Measurements from ENCODE around the gene PTPRM.

The PTPRM gene

DNA sequence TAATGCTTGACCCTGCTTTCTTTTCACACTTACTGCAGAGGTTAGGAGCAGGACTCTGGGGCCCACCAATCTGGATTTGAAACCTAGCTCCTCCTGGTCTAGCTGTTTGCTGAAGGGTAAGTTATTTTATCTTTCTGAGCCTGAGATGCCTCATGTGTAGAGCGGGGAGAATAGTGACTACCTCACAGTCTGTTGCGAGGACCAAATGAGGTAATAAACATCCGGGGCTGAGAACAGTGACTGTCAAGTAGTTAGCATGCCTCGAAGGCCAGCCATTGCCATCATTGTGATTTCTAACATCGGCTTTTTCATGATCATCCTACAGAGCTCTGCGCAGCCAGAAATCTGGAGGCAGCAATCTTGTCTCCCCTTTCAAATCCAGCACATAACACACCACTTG, 32.9 kb downstream of the PTPRM start:
- H3K4me1 ChIP-seq (ENCODE audit: insufficient read depth, insufficient read length), result peaks cover 9% of the 10 kb centered on the region
- TF ChIP-seq YY1 (IDR thresholded peaks at IDR 0.05; ENCODE audit: insufficient read depth, insufficient read length), result no peak
- TF ChIP-seq ZNF274 (IDR thresholded peaks at IDR 0.05; ENCODE audit: low read depth, low read length), result no peak
- TF ChIP-seq SUZ12 (IDR thresholded peaks at IDR 0.05; ENCODE audit: extremely low read depth, insufficient read depth, insufficient read length), result no peak
- no peaks in the 10 kb centered on the region for H3K9me3 ChIP-seq (ENCODE audit: insufficient read depth, low read length)
- no peaks in the 10 kb centered on the region for H3K27me3 ChIP-seq (ENCODE audit: insufficient read depth, insufficient read length)
- H3K36me3 ChIP-seq (ENCODE audit: insufficient read depth, insufficient read length, low read length), result no peaks in the 10 kb centered on the region
- no peak for DNase-seq (ENCODE audit: low read depth, low spot score)
- H3K4me3 ChIP-seq (ENCODE audit: insufficient read length, low read depth), result no peak overlapping the region
- H3K9ac ChIP-seq (ENCODE audit: insufficient read length, low read depth), result no peak overlapping the region

DNA sequence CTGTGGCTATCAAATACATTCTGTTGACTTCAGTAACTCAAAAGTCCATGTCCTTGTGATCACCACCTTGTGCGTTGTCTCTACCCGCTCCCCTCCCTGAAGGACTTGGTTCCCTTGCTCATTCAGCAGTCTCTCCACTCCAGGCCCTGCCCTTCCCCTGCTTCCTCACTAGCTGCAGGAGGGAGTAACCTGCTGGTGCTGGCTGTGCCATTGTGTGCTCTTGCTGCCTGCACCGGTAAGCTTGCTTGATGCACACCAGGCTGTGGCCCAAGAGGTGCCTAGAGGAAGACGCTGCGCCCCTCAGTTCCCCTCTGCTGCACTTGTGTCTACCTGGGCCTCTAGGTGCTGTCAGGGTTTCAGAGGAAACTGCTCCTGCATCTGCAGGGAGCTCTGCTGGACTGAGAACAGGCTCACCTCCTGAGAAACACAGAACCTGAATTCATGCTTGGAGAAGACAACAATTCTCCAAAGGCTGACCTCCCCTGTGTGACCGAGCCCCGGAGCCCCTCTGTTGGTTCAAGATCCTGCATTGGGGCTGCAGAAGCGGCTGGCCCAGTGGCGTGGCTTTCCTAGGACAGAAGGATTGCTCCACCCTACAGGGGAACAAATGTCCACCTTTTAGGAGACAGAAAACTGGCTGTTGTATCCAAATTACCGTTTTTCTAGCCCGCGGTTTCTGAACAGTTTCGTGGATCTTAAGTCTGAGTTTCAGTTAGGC, 33.6 kb downstream of the PTPRM start:
- no peak overlapping the region for H3K9ac ChIP-seq (ENCODE audit: insufficient read length, low read depth)
- no peak overlapping the region for H3K4me3 ChIP-seq (ENCODE audit: insufficient read length, low read depth)
- H3K27me3 ChIP-seq (ENCODE audit: insufficient read depth, insufficient read length), result no peaks in the 10 kb centered on the region
- no peaks in the 10 kb centered on the region for H3K36me3 ChIP-seq (ENCODE audit: insufficient read depth, insufficient read length, low read length)
- H3K9me3 ChIP-seq (ENCODE audit: insufficient read depth, low read length), result no peaks in the 10 kb centered on the region
- DNase-seq (ENCODE audit: low read depth, low spot score), result no peak
- peaks cover 9% of the 10 kb centered on the region for H3K4me1 ChIP-seq (ENCODE audit: insufficient read depth, insufficient read length)
- TF ChIP-seq SUZ12 (IDR thresholded peaks at IDR 0.05; ENCODE audit: extremely low read depth, insufficient read depth, insufficient read length) (no peak), YY1 (IDR thresholded peaks at IDR 0.05; ENCODE audit: insufficient read depth, insufficient read length) (no peak), ZNF274 (IDR thresholded peaks at IDR 0.05; ENCODE audit: low read depth, low read length) (no peak)

DNA sequence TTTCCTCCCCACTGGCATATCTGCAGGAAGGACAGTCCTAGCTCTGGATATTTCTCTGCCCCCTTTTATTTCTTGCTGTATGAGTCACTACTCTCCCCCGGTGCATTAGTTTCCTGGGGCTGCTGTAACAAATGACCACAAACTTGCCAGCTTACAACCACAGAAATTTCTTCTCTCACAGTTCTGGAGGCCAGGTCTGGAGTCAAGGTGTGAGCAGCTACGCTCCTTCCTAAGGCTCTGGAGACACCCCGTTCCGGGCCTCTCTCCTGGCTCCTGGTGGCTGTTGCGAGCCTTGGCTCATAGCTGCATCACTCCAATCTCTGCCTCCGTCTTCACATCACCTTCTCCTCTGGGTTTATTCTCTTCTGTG, 34.1 kb downstream of the PTPRM start:
- H3K36me3 ChIP-seq (ENCODE audit: insufficient read depth, insufficient read length, low read length), result no peaks in the 10 kb centered on the region
- TF ChIP-seq ZNF274 (IDR thresholded peaks at IDR 0.05; ENCODE audit: low read depth, low read length) (no peak), SUZ12 (IDR thresholded peaks at IDR 0.05; ENCODE audit: extremely low read depth, insufficient read depth, insufficient read length) (no peak), YY1 (IDR thresholded peaks at IDR 0.05; ENCODE audit: insufficient read depth, insufficient read length) (no peak)
- no peak for DNase-seq (ENCODE audit: low read depth, low spot score)
- no peaks in the 10 kb centered on the region for H3K27me3 ChIP-seq (ENCODE audit: insufficient read depth, insufficient read length)
- no peak overlapping the region for H3K9ac ChIP-seq (ENCODE audit: insufficient read length, low read depth)
- H3K9me3 ChIP-seq (ENCODE audit: insufficient read depth, low read length), result no peaks in the 10 kb centered on the region
- H3K4me3 ChIP-seq (ENCODE audit: insufficient read length, low read depth), result no peak overlapping the region
- H3K4me1 ChIP-seq (ENCODE audit: insufficient read depth, insufficient read length), result peaks cover 12% of the 10 kb centered on the region

DNA sequence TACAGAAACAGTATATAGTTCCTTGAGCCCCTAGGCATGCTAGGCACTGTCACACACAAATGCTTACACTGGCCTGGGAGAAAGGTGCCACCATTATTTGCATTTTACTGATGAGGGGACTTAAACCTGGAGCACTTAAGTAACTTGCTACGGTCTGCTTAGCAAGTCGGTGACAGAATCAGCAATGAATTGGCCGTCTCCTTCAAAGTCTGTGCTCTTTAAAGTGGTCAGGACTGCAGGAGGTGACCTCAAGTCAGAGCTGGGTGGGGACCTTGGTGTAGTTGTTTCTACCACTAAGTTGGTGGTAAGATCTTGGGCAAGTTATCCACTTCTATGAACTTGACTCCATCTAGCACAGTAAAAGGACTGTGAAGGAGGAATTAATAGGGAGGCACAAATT, 34.8 kb downstream of the PTPRM start:
- Histone ChIP-seq H3K9me3 (ENCODE audit: insufficient read depth, low read length) (no peaks in the 10 kb centered on the region), H3K27me3 (ENCODE audit: insufficient read depth, insufficient read length) (no peaks in the 10 kb centered on the region), H3K9ac (ENCODE audit: insufficient read length, low read depth) (no peak overlapping the region), H3K4me1 (ENCODE audit: insufficient read depth, insufficient read length) (peaks cover 12% of the 10 kb centered on the region), H3K36me3 (ENCODE audit: insufficient read depth, insufficient read length, low read length) (no peaks in the 10 kb centered on the region), H3K4me3 (ENCODE audit: insufficient read length, low read depth) (no peak overlapping the region)
- no peak for TF ChIP-seq SUZ12 (IDR thresholded peaks at IDR 0.05; ENCODE audit: extremely low read depth, insufficient read depth, insufficient read length)
- DNase-seq (ENCODE audit: low read depth, low spot score), result no peak

GRCh38 chr18:7603259-7604000, 36.3 kb downstream of the PTPRM start:
- no peak for DNase-seq (ENCODE audit: low read depth, low spot score)
- H3K9me3 ChIP-seq (ENCODE audit: insufficient read depth, low read length), result no peaks in the 10 kb centered on the region
- no peak overlapping the region for H3K9ac ChIP-seq (ENCODE audit: insufficient read length, low read depth)
- H3K36me3 ChIP-seq (ENCODE audit: insufficient read depth, insufficient read length, low read length), result no peaks in the 10 kb centered on the region
- H3K4me1 ChIP-seq (ENCODE audit: insufficient read depth, insufficient read length), result peaks cover 12% of the 10 kb centered on the region
- no peaks in the 10 kb centered on the region for H3K27me3 ChIP-seq (ENCODE audit: insufficient read depth, insufficient read length)
- H3K4me3 ChIP-seq (ENCODE audit: insufficient read length, low read depth), result no peak overlapping the region
- TF ChIP-seq YY1 (IDR thresholded peaks at IDR 0.05; ENCODE audit: insufficient read depth, insufficient read length), result no peak
- TF ChIP-seq SUZ12 (IDR thresholded peaks at IDR 0.05; ENCODE audit: extremely low read depth, insufficient read depth, insufficient read length), result no peak
- no peak for TF ChIP-seq ZNF274 (IDR thresholded peaks at IDR 0.05; ENCODE audit: low read depth, low read length)

- Histone ChIP-seq H3K4me1 (ENCODE audit: insufficient read depth, insufficient read length) (peaks cover 12% of the 10 kb centered on the region), H3K36me3 (ENCODE audit: insufficient read depth, insufficient read length, low read length) (no peaks in the 10 kb centered on the region), H3K27me3 (ENCODE audit: insufficient read depth, insufficient read length) (no peaks in the 10 kb centered on the region), H3K9ac (ENCODE audit: insufficient read length, low read depth) (no peak overlapping the region), H3K9me3 (ENCODE audit: insufficient read depth, low read length) (no peaks in the 10 kb centered on the region), H3K4me3 (ENCODE audit: insufficient read length, low read depth) (no peak overlapping the region)
- no peak for DNase-seq (ENCODE audit: low read depth, low spot score)
- no peak for TF ChIP-seq ZNF274 (IDR thresholded peaks at IDR 0.05; ENCODE audit: low read depth, low read length)
- no peak for TF ChIP-seq SUZ12 (IDR thresholded peaks at IDR 0.05; ENCODE audit: extremely low read depth, insufficient read depth, insufficient read length)
- no peak for TF ChIP-seq YY1 (IDR thresholded peaks at IDR 0.05; ENCODE audit: insufficient read depth, insufficient read length)
Measured at GRCh38 chr18:7604361-7604760, 37.2 kb downstream of the PTPRM start.

GRCh38 chr18:7605705-7606104, 38.6 kb downstream of the PTPRM start:
- DNase-seq (ENCODE audit: low read depth, low spot score), result no peak
- H3K4me3 ChIP-seq (ENCODE audit: insufficient read length, low read depth), result no peak overlapping the region
- peaks cover 7% of the 10 kb centered on the region for H3K4me1 ChIP-seq (ENCODE audit: insufficient read depth, insufficient read length)
- H3K27me3 ChIP-seq (ENCODE audit: insufficient read depth, insufficient read length), result no peaks in the 10 kb centered on the region
- no peaks in the 10 kb centered on the region for H3K36me3 ChIP-seq (ENCODE audit: insufficient read depth, insufficient read length, low read length)
- H3K9ac ChIP-seq (ENCODE audit: insufficient read length, low read depth), result no peak overlapping the region
- no peaks in the 10 kb centered on the region for H3K9me3 ChIP-seq (ENCODE audit: insufficient read depth, low read length)
- TF ChIP-seq SUZ12 (IDR thresholded peaks at IDR 0.05; ENCODE audit: extremely low read depth, insufficient read depth, insufficient read length) (no peak), YY1 (IDR thresholded peaks at IDR 0.05; ENCODE audit: insufficient read depth, insufficient read length) (no peak), ZNF274 (IDR thresholded peaks at IDR 0.05; ENCODE audit: low read depth, low read length) (no peak)
